Transverse colon (tissue), 4 donors: ENCODE data around the gene ID3.

ENCODE experiments used
- CTCF ChIP-seq, 5 experiments: fragments of 200-600 bp in 3 of 5; fragments of 450-650 bp in 2 of 5; sonication (generic) in 3 of 5; IDR thresholded peaks; 1 replicate in 2 of 5; 2 replicates in 3 of 5; pipeline ENCODE4 v1.5.1; 2016 to 2017; ENCODE audit warnings: antibody characterized with exemption in 5 of 5, inconsistent platforms in 3 of 5, mild to moderate bottlenecking in 2 of 5, moderate library complexity in 1 of 5
- POLR2A ChIP-seq: fragments of 450-650 bp; IDR thresholded peaks from one replicate; pipeline ENCODE4 v1.6.1; 2016; ENCODE audit warnings: antibody characterized with exemption, mild to moderate bottlenecking, moderate library complexity
- POLR2AphosphoS5 ChIP-seq, 3 donors: sonication (generic); formaldehyde crosslinking; IDR thresholded peaks; one replicate each; pipeline ENCODE4 v1.6.1; 2016; ENCODE audit warnings: antibody characterized with exemption in 3 of 3

- no peak for TF ChIP-seq CTCF (IDR thresholded peaks at IDR 0.05)
- TF ChIP-seq POLR2AphosphoS5 (IDR thresholded peaks at IDR 0.05): no peak
- TF ChIP-seq POLR2A: no peak
Measured at GRCh38 chr1:23566304-23566703, 7.0 kb upstream of the ID3 start.
